Uterus (tissue), 2 donors: ENCODE results near the gene LACC1.

Experiments used
- POLR2A ChIP-seq, 2 donors: fragments of 450-650 bp; IDR thresholded peaks; one replicate each; pipeline ENCODE4 v1.6.1; 2016; ENCODE audit warnings: antibody characterized with exemption in 2 of 2, mild to moderate bottlenecking in 1 of 2, moderate library complexity in 1 of 2
- TF ChIP-seq, protein P1 (sequence below), 4 experiments: fragments of 200-600 bp in 2 of 4; fragments of 450-650 bp in 2 of 4; sonication (generic) in 2 of 4; IDR thresholded peaks; one replicate each; pipeline ENCODE4 v1.5.1; 2016 to 2019; ENCODE audit warnings: antibody characterized with exemption in 4 of 4, mild to moderate bottlenecking in 2 of 4, moderate library complexity in 1 of 4

DNA sequence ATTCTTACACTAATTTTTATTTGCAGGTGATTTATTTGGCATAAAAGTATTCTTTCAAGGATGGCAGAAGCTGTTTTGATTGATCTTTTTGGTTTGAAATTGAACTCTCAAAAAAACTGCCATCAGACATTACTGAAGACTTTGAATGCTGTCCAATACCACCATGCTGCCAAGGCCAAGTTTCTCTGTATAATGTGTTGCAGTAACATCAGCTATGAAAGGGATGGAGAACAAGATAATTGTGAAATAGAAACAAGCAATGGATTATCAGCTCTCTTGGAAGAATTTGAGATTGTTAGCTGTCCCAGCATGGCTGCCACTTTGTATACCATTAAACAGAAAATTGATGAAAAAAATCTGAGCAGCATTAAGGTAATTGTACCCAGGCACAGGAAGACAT is 1.2 kb downstream of the LACC1 start:
- no peak for TF ChIP-seq POLR2A (IDR thresholded peaks at IDR 0.05)
- TF ChIP-seq, protein P1, sequence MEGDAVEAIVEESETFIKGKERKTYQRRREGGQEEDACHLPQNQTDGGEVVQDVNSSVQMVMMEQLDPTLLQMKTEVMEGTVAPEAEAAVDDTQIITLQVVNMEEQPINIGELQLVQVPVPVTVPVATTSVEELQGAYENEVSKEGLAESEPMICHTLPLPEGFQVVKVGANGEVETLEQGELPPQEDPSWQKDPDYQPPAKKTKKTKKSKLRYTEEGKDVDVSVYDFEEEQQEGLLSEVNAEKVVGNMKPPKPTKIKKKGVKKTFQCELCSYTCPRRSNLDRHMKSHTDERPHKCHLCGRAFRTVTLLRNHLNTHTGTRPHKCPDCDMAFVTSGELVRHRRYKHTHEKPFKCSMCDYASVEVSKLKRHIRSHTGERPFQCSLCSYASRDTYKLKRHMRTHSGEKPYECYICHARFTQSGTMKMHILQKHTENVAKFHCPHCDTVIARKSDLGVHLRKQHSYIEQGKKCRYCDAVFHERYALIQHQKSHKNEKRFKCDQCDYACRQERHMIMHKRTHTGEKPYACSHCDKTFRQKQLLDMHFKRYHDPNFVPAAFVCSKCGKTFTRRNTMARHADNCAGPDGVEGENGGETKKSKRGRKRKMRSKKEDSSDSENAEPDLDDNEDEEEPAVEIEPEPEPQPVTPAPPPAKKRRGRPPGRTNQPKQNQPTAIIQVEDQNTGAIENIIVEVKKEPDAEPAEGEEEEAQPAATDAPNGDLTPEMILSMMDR (IDR thresholded peaks at IDR 0.05): no peak
